HFF-Myc (cell line): Measurements from ENCODE around the gene CACNA2D4.
A peak's percentile ranks its signal among the peaks of the same experiment; 100 is the strongest.

Experiments
- DNase-seq: peaks from one replicate; pipeline ENCODE4 v3.0.0-alpha.2; 2011; ENCODE audit warnings: low read depth; ENCODE audit errors: extremely low read depth
- H3K4me3 ChIP-seq: replicated peaks from 2 replicates; pipeline ENCODE4 v1.5.1; 2011; ENCODE audit warnings: low read depth, mild to moderate bottlenecking, control low read depth, low read length
- TF ChIP-seq, protein P1 (sequence below): IDR thresholded peaks from 2 replicates; pipeline ENCODE4 v1.5.1; 2012; ENCODE audit warnings: mild to moderate bottlenecking, low read depth, low read length, control low read depth; ENCODE audit errors: missing control alignments

The CACNA2D4 gene

DNA sequence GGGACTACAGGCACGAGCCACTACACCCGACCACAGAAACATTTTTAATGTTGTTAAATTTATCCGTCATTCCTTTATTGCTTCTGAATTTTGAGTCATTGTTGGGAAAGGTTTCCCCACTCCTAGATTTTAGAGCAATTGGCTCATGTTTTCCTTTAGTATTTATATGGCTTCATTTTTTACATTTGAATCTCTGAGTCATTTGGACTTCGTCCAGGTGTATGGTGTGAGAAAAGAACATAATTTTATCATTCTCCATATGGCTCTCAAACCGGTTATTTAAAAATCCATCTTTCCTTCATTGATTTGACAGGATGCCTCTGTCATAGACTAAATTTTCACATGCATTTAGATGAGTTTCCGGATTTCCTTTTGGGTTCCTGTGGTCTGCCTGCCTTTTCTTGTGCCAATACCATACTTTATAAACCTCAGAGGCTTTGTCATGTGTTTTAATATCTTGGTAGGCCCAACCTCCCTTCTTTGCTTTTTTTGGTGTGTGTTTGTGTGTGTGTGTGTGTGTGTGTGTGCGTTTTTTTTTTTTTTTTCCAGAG is 67.2 kb downstream of the CACNA2D4 start:
- DNase-seq: peak; percentile 14
- H3K4me3 ChIP-seq: no peak overlapping the region
- TF ChIP-seq, protein P1, sequence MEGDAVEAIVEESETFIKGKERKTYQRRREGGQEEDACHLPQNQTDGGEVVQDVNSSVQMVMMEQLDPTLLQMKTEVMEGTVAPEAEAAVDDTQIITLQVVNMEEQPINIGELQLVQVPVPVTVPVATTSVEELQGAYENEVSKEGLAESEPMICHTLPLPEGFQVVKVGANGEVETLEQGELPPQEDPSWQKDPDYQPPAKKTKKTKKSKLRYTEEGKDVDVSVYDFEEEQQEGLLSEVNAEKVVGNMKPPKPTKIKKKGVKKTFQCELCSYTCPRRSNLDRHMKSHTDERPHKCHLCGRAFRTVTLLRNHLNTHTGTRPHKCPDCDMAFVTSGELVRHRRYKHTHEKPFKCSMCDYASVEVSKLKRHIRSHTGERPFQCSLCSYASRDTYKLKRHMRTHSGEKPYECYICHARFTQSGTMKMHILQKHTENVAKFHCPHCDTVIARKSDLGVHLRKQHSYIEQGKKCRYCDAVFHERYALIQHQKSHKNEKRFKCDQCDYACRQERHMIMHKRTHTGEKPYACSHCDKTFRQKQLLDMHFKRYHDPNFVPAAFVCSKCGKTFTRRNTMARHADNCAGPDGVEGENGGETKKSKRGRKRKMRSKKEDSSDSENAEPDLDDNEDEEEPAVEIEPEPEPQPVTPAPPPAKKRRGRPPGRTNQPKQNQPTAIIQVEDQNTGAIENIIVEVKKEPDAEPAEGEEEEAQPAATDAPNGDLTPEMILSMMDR: no peak

DNA sequence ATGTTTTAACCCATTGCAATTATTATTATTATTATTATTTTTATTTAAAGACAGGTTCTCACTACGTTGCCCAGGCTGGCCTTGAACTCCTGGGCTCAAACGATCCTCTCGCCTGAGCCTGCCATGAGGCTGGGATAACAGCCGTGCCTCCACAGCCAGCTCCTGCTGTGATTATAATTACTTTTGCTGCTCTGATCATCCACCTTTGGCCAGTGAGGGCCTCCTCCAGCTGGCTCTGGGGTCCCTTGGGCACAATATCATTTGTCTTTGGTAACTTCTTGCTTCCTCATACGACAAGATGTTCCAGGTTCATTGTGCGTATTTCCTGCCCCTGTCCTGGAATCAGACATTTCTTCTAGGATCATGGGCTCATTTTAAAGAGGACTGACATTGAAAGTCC is 69.7 kb downstream of the CACNA2D4 start:
- no peak for DNase-seq
- no peak overlapping the region for H3K4me3 ChIP-seq
- TF ChIP-seq, protein P1: no peak

GRCh38 chr12:1848146-1848545 is 70.3 kb downstream of the CACNA2D4 start:
- no peak overlapping the region for H3K4me3 ChIP-seq
- DNase-seq: no peak
- TF ChIP-seq, protein P1: no peak

- H3K4me3 ChIP-seq: no peak overlapping the region
- TF ChIP-seq, protein P1: no peak
- DNase-seq: no peak
Observed at GRCh38 chr12:1847411-1847810, 71.0 kb downstream of the CACNA2D4 start.

GRCh38 chr12:1846421-1847405 is 71.7 kb downstream of the CACNA2D4 start:
- TF ChIP-seq, protein P1: no peak
- DNase-seq: no peak
- H3K4me3 ChIP-seq: no peak overlapping the region

GRCh38 chr12:1845886-1846285 is 72.6 kb downstream of the CACNA2D4 start:
- TF ChIP-seq, protein P1: no peak
- DNase-seq: no peak
- H3K4me3 ChIP-seq: no peak overlapping the region
